AG08395 (cell line): ENCODE results near the gene FYB1.

Experiments used
- DNase-seq: peaks from one replicate; pipeline ENCODE4 v3.0.0; 2012; ENCODE audit warnings: mixed read lengths, low spot score

FYB1 gene

GRCh38 chr5:39121315-39121714 lies 98.0 kb downstream of the FYB1 start:
- DNase-seq: no peak

GRCh38 chr5:39120052-39120420 lies 99.3 kb downstream of the FYB1 start:
- no peak for DNase-seq

DNA sequence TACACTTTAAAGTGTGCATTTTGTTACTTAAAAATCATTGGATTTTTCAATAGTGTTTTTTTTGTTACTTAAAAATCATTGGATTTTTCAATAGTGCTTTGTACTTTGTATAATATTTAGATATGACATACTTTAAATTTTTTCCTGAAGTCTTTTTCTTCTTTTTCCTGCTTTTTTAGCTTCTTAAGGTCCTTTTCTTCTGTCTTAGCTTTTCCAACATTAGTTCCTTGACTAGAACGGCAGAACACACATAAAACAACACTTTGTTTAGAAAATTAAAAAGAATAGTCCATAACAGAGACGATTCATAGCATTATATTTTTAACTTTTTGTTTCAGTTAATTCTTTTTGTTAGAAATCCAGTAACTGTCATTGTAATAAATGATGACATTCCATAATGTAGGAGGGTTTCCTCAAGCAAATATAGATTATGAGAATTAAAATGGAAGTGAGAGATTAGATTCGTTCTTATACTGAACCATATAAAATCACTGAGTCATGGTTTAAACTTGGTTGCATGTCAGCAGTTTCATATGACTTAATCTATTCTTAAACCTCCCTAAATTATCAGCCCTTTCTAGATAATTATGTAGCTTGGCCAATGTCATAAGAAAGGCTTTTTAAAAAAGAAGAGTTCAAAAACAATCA lies 99.8 kb downstream of the FYB1 start:
- DNase-seq: no peak

GRCh38 chr5:39118638-39119037 lies 100.7 kb downstream of the FYB1 start:
- no peak for DNase-seq

- DNase-seq: peak; percentile 10
These were observed 102.0 kb downstream of the FYB1 start for GRCh38 chr5:39117401-39117800.

GRCh38 chr5:39116344-39117170 lies 102.8 kb downstream of the FYB1 start:
- no peak for DNase-seq

DNA sequence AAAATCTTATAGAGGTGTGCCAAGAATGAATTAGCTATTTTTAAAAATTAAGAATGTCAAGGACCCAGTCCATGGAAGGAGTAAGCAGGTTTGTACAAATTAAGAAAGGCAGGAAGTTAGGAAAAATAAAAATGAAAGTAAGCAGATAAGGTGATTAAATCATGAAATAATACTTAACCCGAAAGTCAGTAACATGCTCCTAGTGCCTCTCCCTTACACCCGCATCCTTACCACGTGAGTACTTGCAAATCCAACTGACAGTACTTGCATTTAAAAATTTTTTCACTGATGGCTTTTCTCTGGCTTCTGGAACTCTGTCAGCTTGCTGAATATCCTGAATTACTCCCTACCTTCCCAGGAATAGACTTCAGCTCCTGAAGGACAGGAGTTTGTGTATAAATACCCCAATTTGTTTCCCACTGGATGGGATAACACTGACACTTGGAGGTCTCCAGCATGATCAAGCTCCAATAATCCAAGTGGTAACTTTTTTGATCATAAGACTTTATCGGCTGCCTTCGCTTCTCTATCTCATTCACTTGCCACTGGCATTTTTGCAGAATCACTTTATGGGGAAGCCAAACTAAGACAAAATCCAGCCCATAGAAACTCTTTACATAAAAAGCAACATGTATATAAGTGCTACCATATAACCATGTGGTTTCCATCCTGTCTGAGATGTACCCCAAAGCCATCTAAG lies 103.6 kb downstream of the FYB1 start:
- DNase-seq: no peak

- no peak for DNase-seq
These were observed 105.2 kb downstream of the FYB1 start for GRCh38 chr5:39114155-39114554.

GRCh38 chr5:39113354-39113953 lies 105.9 kb downstream of the FYB1 start:
- no peak for DNase-seq

GRCh38 chr5:39109606-39110005 lies 109.8 kb downstream of the FYB1 start:
- no peak for DNase-seq

GRCh38 chr5:39108987-39109386 lies 110.4 kb downstream of the FYB1 start:
- DNase-seq: no peak

GRCh38 chr5:39107350-39107749 lies 112.0 kb downstream of the FYB1 start:
- DNase-seq: no peak

GRCh38 chr5:39106322-39106721 lies 113.0 kb downstream of the FYB1 start:
- DNase-seq: peak; percentile 16

GRCh38 chr5:39104221-39104620 lies 115.1 kb downstream of the FYB1 start:
- no peak for DNase-seq

- DNase-seq: no peak
These were observed 116.6 kb downstream of the FYB1 start for GRCh38 chr5:39102684-39103155.

- peak; percentile 88 for DNase-seq
These were observed 118.4 kb downstream of the FYB1 start for GRCh38 chr5:39100851-39101396.

DNA sequence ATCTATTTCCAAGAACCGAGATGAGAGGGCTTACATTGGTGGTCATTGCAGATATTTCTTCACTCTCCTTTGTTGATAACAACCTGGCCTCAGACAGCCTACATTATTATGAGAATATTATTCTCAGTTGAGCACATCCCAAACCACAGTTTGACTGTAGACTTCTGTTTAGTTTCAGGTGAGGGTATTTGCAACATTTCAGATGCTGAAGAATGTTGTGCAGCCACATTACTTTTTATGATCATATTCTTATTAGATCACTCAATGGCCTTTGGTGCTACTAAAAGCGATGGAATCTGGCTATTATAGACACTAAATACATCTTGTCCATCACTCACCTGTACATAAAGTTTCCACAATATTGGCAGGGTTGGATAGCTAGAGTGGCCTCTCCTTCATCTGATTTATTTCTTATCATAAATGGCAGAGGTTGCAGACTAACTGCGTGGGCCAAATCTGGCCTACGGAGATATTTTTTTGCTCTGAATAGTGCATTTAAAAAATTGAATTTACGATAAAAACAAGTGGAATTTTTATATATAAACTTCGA lies 119.0 kb downstream of the FYB1 start:
- no peak for DNase-seq

DNA sequence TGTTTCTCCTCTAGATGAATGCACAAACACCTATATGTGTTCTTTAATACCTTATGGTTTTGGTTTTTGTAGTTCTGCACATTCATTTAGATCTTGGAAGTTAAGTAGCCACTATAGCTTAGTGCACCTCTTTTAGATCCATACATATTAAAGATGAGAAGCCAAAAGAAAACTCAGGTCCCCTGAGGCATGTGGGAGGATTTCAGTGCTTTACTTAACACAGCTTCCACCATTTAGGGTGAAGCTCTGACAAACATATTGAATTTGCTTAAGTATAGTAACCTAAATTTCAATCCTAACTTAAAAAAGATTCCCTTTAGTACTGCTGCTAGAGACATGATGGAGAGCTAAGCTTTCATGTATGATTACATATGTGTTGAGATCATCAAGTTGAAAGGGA lies 119.5 kb downstream of the FYB1 start:
- DNase-seq: no peak

GRCh38 chr5:39093352-39093751 lies 126.0 kb downstream of the FYB1 start:
- no peak for DNase-seq

GRCh38 chr5:39092581-39093351 lies 126.6 kb downstream of the FYB1 start:
- DNase-seq: no peak

DNA sequence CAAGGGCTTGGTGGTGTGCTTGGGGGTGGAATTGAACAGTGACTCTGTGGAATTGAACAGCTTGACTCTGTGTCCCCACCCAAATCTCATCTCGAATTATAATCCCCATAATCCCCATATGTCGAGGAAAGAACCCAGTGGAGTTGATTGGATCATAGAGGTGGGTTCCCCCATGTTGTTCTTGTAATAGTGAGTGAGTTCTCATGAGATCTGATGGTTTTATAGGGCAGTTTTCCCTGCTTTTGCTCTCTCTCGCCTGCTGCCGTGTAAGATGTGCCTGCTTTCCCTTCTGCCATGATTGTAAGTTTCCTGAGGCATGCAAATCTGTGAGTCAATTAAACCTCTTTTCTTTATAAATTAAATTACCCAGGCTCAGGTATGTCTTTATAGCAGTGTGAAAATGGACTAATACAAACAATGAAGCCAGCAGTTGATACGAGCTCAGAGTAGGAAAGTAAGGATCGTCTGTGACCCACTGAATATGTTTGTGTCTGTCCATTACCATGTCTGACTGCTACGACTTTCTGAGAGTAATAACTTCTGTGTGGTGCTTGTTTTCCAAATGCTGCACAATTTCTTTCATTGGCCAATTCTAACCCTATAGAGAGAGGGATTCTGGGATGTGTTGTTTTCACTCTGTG lies 127.3 kb downstream of the FYB1 start:
- no peak for DNase-seq
